HEK293 (cell line): Measurements from ENCODE around the gene ANGPTL2.

ENCODE experiments used
- CTCF ChIA-PET: fragments of 350-600 bp; formaldehyde crosslinking; extraction: SDS; loops from one replicate; lab custom pipeline; 2021; ENCODE audit warnings: antibody characterized with exemption; lab: Yijun Ruan, JAX
- POLR2A ChIA-PET: fragments of 300-600 bp; formaldehyde crosslinking; extraction: SDS; loops from one replicate; lab custom pipeline; 2020; ENCODE audit warnings: antibody characterized with exemption, inconsistent platforms; lab: Yijun Ruan, JAX
- H3K27ac ChIP-seq: fragments of 200-500 bp; sonication (Bioruptor generic); 2 replicates; pipeline ENCODE4 v1.5.1; 2014; ENCODE audit warnings: low read depth, low read length, control low read depth, inconsistent platforms; ENCODE audit errors: extremely low read depth
- H3K36me3 ChIP-seq, 2 experiments: fragments of 200-500 bp in 1 of 2; sonication (Bioruptor generic) in 1 of 2; 1 replicate in 1 of 2; 2 replicates in 1 of 2; pipeline ENCODE4 v1.5.1; 2014 to 2017; ENCODE audit warnings: inconsistent platforms in 2 of 2, low read length in 2 of 2; ENCODE audit not compliant: control insufficient read depth in 2 of 2, insufficient read depth in 1 of 2
- H3K4me1 ChIP-seq: fragments of 200-500 bp; sonication (Bioruptor generic); 2 replicates; pipeline ENCODE4 v1.5.1; 2014; ENCODE audit warnings: mild to moderate bottlenecking, low read length, inconsistent platforms; ENCODE audit not compliant: control insufficient read depth, insufficient read depth
- H3K4me3 ChIP-seq: 2 replicates; pipeline ENCODE4 v1.5.1; 2011; ENCODE audit warnings: low read depth, mild to moderate bottlenecking, control low read depth, low read length, moderate library complexity
- H3K9me3 ChIP-seq: fragments of 200-500 bp; sonication (Bioruptor generic); 2 replicates; pipeline ENCODE4 v1.5.1; 2014; ENCODE audit warnings: low read depth, low read length, inconsistent platforms; ENCODE audit not compliant: control insufficient read depth, insufficient read depth
- FEZF1 ChIP-seq: fragments of 450-650 bp; formaldehyde crosslinking; IDR thresholded peaks from 2 replicates; pipeline ENCODE4 v1.5.1; 2016; ENCODE audit warnings: missing biosample characterization, missing genetic modification characterization
- KLF10 ChIP-seq: fragments of 450-650 bp; IDR thresholded peaks from 2 replicates; pipeline ENCODE4 v1.5.1; 2018; ENCODE audit warnings: missing biosample characterization, mild to moderate bottlenecking, missing genetic modification characterization
- RBAK ChIP-seq: fragments of 450-650 bp; formaldehyde crosslinking; IDR thresholded peaks from 2 replicates; pipeline ENCODE4 v1.5.1; 2016; ENCODE audit warnings: missing biosample characterization, missing genetic modification characterization
- SP7 ChIP-seq: fragments of 450-650 bp; formaldehyde crosslinking; IDR thresholded peaks from 2 replicates; pipeline ENCODE4 v1.5.1; 2016; ENCODE audit warnings: missing biosample characterization, missing genetic modification characterization
- ZBTB20 ChIP-seq: fragments of 450-650 bp; formaldehyde crosslinking; IDR thresholded peaks from 2 replicates; pipeline ENCODE4 v1.5.1; 2016; ENCODE audit warnings: missing biosample characterization, missing genetic modification characterization
- ZBTB21 ChIP-seq: fragments of 450-650 bp; formaldehyde crosslinking; IDR thresholded peaks from 2 replicates; pipeline ENCODE4 v1.5.1; 2017; ENCODE audit warnings: missing biosample characterization, missing genetic modification characterization
- ZBTB26 ChIP-seq: fragments of 450-650 bp; formaldehyde crosslinking; optimal IDR thresholded peaks from 2 replicates; pipeline ENCODE3; 2016; ENCODE audit warnings: missing biosample characterization, mild to moderate bottlenecking, missing genetic modification characterization
- ZBTB6 ChIP-seq: fragments of 450-650 bp; formaldehyde crosslinking; IDR thresholded peaks from 2 replicates; pipeline ENCODE4 v1.5.1; 2017; ENCODE audit warnings: missing biosample characterization, missing genetic modification characterization
- ZNF114 ChIP-seq: fragments of 450-650 bp; formaldehyde crosslinking; IDR thresholded peaks from 2 replicates; pipeline ENCODE4 v1.5.0; 2017; ENCODE audit warnings: missing biosample characterization, missing genetic modification characterization
- ZNF174 ChIP-seq: fragments of 450-650 bp; formaldehyde crosslinking; IDR thresholded peaks from 2 replicates; pipeline ENCODE4 v1.5.0; 2017; ENCODE audit warnings: missing biosample characterization, mild to moderate bottlenecking, missing genetic modification characterization
- ZNF184 ChIP-seq: fragments of 450-650 bp; IDR thresholded peaks from 2 replicates; pipeline ENCODE4 v1.5.1; 2018; ENCODE audit warnings: missing biosample characterization, mild to moderate bottlenecking, missing genetic modification characterization
- ZNF202 ChIP-seq: fragments of 450-650 bp; formaldehyde crosslinking; IDR thresholded peaks from 2 replicates; pipeline ENCODE4 v1.5.1; 2016; ENCODE audit warnings: missing biosample characterization, missing genetic modification characterization, borderline replicate concordance
- ZNF211 ChIP-seq: fragments of 450-650 bp; formaldehyde crosslinking; IDR thresholded peaks from 2 replicates; pipeline ENCODE4 v1.5.1; 2016; ENCODE audit warnings: low read depth, missing biosample characterization, missing genetic modification characterization
- ZNF221 ChIP-seq: fragments of 450-650 bp; formaldehyde crosslinking; IDR thresholded peaks from 2 replicates; pipeline ENCODE4 v1.5.1; 2017; ENCODE audit warnings: missing biosample characterization, missing genetic modification characterization, borderline replicate concordance
- ZNF292 ChIP-seq: fragments of 450-650 bp; formaldehyde crosslinking; IDR thresholded peaks from 2 replicates; pipeline ENCODE4 v1.5.1; 2016; ENCODE audit warnings: low read depth, missing biosample characterization, missing genetic modification characterization, borderline replicate concordance
- ZNF341 ChIP-seq: fragments of 450-650 bp; formaldehyde crosslinking; IDR thresholded peaks from 2 replicates; pipeline ENCODE4; 2016; ENCODE audit warnings: low read depth, missing biosample characterization, missing genetic modification characterization
- ZNF366 ChIP-seq: fragments of 450-650 bp; formaldehyde crosslinking; conservative IDR thresholded peaks from 2 replicates; pipeline ENCODE4 v1.5.1; 2016; ENCODE audit warnings: missing biosample characterization, missing genetic modification characterization
- ZNF391 ChIP-seq: fragments of 450-650 bp; formaldehyde crosslinking; IDR thresholded peaks from 2 replicates; pipeline ENCODE4 v1.5.1; 2016; ENCODE audit warnings: low read depth, missing biosample characterization, missing genetic modification characterization, borderline replicate concordance
- ZNF426 ChIP-seq: fragments of 450-650 bp; formaldehyde crosslinking; IDR thresholded peaks from 2 replicates; pipeline ENCODE4 v1.5.1; 2017; ENCODE audit warnings: missing biosample characterization, missing genetic modification characterization, mild to moderate bottlenecking, inconsistent platforms, moderate library complexity
- ZNF521 ChIP-seq: fragments of 450-650 bp; formaldehyde crosslinking; IDR thresholded peaks from 2 replicates; pipeline ENCODE4 v1.5.1; 2017; ENCODE audit warnings: missing biosample characterization, mild to moderate bottlenecking, missing genetic modification characterization
- ZNF530 ChIP-seq: fragments of 450-650 bp; formaldehyde crosslinking; IDR thresholded peaks from 2 replicates; pipeline ENCODE4 v1.5.1; 2016; ENCODE audit warnings: low read depth, missing biosample characterization, missing genetic modification characterization
- ZNF549 ChIP-seq: fragments of 450-650 bp; IDR thresholded peaks from 2 replicates; pipeline ENCODE4 v1.5.1; 2018; ENCODE audit warnings: missing biosample characterization, missing genetic modification characterization, mild to moderate bottlenecking, inconsistent platforms, moderate library complexity
- ZNF677 ChIP-seq: fragments of 450-650 bp; IDR thresholded peaks from 2 replicates; pipeline ENCODE4 v1.5.0; 2018; ENCODE audit warnings: missing biosample characterization, mild to moderate bottlenecking, missing genetic modification characterization, moderate library complexity
- ZNF747 ChIP-seq: fragments of 450-650 bp; formaldehyde crosslinking; IDR thresholded peaks from 2 replicates; pipeline ENCODE4 v1.5.1; 2016; ENCODE audit warnings: missing biosample characterization, missing genetic modification characterization
- ZSCAN16 ChIP-seq: fragments of 450-650 bp; formaldehyde crosslinking; IDR thresholded peaks from 2 replicates; pipeline ENCODE4 v1.5.1; 2016; ENCODE audit warnings: missing biosample characterization, missing genetic modification characterization
- ZSCAN5A ChIP-seq: fragments of 450-650 bp; formaldehyde crosslinking; IDR thresholded peaks from 2 replicates; pipeline ENCODE4 v1.5.1; 2016; ENCODE audit warnings: missing biosample characterization, missing genetic modification characterization
- TF ChIP-seq, protein P1 (sequence below): fragments of 450-650 bp; formaldehyde crosslinking; IDR thresholded peaks from 2 replicates; pipeline ENCODE4 v1.5.0; 2017; ENCODE audit warnings: missing biosample characterization, missing genetic modification characterization, borderline replicate concordance

Gene ANGPTL2

DNA sequence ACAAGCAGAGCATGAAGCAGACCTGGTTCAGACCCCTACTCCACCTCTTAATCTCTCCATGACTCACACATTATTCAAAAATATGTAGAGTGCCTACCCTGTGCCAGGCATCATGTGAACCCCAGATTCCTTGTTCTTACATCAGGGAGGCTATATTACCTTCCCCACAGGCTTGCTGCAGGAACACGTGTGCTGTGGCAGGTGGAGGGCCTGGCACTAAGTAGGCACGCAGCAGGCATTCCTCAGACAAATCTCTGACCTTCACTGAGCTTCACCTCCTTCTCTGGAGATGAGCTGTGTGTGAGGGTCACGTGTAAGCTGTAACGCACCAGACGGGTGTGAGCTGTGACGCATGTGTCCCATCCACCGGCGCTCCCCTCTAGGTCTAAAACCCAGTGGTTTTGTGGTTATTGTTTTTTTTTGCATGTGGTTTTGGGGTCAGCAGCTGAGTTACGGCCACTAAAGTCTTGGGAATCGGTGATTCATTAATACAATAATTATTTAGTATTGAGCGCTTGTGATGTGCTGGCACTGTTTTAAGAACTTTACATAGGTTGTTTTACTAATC, 30.3 kb downstream of the ANGPTL2 start (continued):
- TF ChIP-seq, protein P1, sequence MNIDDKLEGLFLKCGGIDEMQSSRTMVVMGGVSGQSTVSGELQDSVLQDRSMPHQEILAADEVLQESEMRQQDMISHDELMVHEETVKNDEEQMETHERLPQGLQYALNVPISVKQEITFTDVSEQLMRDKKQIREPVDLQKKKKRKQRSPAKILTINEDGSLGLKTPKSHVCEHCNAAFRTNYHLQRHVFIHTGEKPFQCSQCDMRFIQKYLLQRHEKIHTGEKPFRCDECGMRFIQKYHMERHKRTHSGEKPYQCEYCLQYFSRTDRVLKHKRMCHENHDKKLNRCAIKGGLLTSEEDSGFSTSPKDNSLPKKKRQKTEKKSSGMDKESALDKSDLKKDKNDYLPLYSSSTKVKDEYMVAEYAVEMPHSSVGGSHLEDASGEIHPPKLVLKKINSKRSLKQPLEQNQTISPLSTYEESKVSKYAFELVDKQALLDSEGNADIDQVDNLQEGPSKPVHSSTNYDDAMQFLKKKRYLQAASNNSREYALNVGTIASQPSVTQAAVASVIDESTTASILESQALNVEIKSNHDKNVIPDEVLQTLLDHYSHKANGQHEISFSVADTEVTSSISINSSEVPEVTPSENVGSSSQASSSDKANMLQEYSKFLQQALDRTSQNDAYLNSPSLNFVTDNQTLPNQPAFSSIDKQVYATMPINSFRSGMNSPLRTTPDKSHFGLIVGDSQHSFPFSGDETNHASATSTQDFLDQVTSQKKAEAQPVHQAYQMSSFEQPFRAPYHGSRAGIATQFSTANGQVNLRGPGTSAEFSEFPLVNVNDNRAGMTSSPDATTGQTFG (tag by site-specific recombination): no peak
- TF ChIP-seq KLF10 (tag by site-specific recombination) (no peak), ZBTB6 (no peak), ZBTB26 (tag by site-specific recombination) (no peak), FEZF1 (no peak), ZNF341 (tag by site-specific recombination) (no peak), ZNF174 (tag by site-specific recombination) (no peak)

DNA sequence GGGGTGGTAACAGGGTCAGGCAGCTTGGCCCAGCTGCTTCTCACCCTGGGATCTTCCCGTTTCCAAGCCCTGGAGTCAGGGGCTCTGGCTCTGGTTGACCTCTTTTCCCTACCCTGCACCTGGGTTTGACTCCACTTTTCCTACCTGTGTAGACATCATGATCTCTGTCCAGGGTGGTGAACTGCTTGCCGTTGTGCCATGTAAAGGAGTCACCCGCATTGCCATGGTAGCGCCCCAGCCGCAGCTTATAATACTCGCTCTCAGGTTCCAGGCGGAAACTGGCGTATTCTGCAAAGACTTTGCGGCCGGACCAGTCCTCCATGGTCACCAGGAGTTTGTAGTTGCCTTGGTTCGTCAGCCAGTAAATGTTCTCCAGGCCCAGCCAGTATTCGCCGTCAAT, 30.9 kb downstream of the ANGPTL2 start:
- Histone ChIP-seq H3K36me3 (no peaks in the 10 kb centered on the region), H3K27ac (no peak overlapping the region), H3K4me3 (no peak overlapping the region), H3K9me3 (no peaks in the 10 kb centered on the region), H3K4me1 (no peaks in the 10 kb centered on the region)
- CTCF ChIA-PET: interaction anchor here (0.6 kb wide), 1 partner anchor 15 kb away, joined by 3 read pairs; no protein-coding TSS in a partner anchor
- POLR2A ChIA-PET: no interaction called here
- TF ChIP-seq ZSCAN16 (tag by site-specific recombination) (no peak), ZBTB20 (no peak)

- Histone ChIP-seq H3K4me1 (no peaks in the 10 kb centered on the region), H3K36me3 (no peaks in the 10 kb centered on the region), H3K27ac (no peak overlapping the region), H3K9me3 (no peaks in the 10 kb centered on the region), H3K4me3 (no peak overlapping the region)
- CTCF ChIA-PET: interaction anchor here (0.5 kb wide), 1 partner anchor 618 kb away, joined by 4 read pairs; no protein-coding TSS in a partner anchor
- POLR2A ChIA-PET: no interaction called here
- TF ChIP-seq ZNF549 (tag by site-specific recombination) (no peak), ZNF391 (tag by site-specific recombination) (no peak), ZNF426 (tag by site-specific recombination) (no peak), ZNF114 (tag by site-specific recombination) (no peak), ZNF184 (tag by site-specific recombination) (no peak), ZNF521 (tag by site-specific recombination) (no peak), ZNF366 (tag by site-specific recombination) (no peak), ZNF292 (tag by site-specific recombination) (no peak), ZNF747 (no peak), ZNF202 (tag by site-specific recombination) (no peak), ZNF677 (tag by site-specific recombination) (no peak), SP7 (tag by site-specific recombination) (no peak), ZSCAN5A (tag by site-specific recombination) (no peak), ZNF221 (no peak), ZNF211 (tag by site-specific recombination) (no peak), RBAK (no peak), ZBTB21 (tag by site-specific recombination) (no peak), ZNF530 (no peak)
These were observed 32.0 kb downstream of the ANGPTL2 start for GRCh38 chr9:127090341-127090985.
